Measurements from ENCODE around the gene REEP1.

REEP1 gene, protein sequence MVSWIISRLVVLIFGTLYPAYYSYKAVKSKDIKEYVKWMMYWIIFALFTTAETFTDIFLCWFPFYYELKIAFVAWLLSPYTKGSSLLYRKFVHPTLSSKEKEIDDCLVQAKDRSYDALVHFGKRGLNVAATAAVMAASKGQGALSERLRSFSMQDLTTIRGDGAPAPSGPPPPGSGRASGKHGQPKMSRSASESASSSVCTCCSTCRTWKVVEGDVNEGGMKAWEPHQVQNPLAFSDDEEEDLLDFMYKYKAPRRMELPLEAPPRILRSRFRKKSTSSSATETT

DNA sequence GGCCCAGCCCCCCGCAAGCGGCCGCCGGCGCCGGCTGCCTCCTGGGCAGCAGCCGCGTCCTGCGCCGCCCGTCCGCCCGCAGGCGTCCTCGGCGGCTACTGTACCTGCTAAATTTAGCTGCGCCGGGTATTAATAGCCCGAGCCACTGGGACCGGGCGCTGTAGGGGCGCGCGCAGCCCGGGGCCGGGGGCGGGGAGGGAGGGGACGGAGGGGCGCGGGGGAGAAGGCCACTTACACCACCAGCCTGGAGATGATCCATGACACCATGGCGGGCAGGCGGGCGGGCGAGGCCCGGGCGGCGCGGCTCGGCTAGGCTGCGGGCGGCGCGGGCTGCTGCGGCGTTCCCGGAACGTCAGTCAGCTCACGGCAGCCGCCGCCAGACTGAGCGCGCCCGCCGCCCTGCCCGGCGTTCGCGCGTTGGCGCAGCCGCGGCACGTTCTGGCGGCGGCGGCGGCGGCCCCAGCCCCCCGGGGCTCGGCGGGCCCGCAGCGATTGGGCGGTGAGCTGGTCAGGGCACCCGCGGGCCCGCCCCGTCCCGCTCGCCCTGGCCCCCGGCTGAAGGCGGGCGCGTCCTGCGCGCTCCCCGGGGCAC is at the start of gene REEP1:
Gene REEP1, minus strand, starts transcription at position 383 of the 592 bp plus-strand sequence. Its CDS starts 116 bp downstream, at position 267.
- in situ Hi-C loops (cut with HindIII; ENCODE audit: low sequenced_read_pairs): no loop called here
- peak within 1 kb of the TSS; percentile 33 for H3K4me3 ChIP-seq (ENCODE audit: low read depth, low read length)
- DNase-seq (ENCODE audit: low read depth): no peak
- TF ChIP-seq, protein P1, sequence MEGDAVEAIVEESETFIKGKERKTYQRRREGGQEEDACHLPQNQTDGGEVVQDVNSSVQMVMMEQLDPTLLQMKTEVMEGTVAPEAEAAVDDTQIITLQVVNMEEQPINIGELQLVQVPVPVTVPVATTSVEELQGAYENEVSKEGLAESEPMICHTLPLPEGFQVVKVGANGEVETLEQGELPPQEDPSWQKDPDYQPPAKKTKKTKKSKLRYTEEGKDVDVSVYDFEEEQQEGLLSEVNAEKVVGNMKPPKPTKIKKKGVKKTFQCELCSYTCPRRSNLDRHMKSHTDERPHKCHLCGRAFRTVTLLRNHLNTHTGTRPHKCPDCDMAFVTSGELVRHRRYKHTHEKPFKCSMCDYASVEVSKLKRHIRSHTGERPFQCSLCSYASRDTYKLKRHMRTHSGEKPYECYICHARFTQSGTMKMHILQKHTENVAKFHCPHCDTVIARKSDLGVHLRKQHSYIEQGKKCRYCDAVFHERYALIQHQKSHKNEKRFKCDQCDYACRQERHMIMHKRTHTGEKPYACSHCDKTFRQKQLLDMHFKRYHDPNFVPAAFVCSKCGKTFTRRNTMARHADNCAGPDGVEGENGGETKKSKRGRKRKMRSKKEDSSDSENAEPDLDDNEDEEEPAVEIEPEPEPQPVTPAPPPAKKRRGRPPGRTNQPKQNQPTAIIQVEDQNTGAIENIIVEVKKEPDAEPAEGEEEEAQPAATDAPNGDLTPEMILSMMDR (IDR thresholded peaks at IDR 0.05; ENCODE audit: low read depth, low read length, missing control alignments): no peak

DNA sequence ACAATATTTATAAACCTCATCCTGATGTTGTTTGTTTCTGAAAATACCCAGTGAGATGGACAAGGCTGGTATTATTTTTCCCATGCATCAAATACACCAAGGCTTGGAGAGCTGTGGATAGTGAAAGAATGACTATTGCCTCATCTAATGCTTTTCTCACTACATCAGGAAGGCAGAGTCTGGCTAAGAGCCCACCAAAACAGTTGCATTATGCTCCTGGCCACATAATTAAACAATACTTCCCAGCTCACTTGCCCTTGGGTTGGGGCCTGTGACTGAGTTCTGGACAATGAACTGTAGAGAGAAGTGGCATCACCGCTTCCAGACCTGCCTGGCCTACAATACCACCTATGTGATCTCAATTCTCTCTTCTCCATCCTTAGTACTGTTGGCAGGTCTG is 46.4 kb upstream of the REEP1 start:
- in situ Hi-C loops (cut with HindIII; ENCODE audit: low sequenced_read_pairs): loop anchor here (5.0 to 25.0 kb wide), 2 partner anchors 82 to 172 kb away; no protein-coding TSS in a partner anchor
- no peak overlapping the region for H3K4me3 ChIP-seq (ENCODE audit: low read depth, low read length)
- peak; percentile 61 for DNase-seq (ENCODE audit: low read depth)
- TF ChIP-seq, protein P1 (IDR thresholded peaks at IDR 0.05; ENCODE audit: low read depth, low read length, missing control alignments): no peak

DNA sequence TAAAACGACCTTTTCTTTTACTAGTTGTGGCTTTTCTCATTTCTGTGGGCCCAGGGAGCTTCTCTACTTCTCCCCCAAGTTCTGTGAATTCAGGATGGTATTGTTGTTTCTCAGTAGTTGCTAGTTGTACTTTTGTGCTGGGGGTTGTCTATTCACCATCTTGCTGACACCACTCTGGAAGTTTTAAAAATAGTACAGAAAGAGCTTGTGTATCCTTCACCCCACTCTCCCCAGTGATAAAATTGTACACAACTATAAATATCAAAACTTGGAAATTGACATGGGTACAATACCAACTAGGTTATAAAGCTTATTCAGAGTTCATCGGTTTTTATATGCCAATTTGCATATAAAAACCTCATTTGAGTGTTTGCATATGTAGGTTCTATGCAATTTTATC is 45.3 kb upstream of the REEP1 start:
- TF ChIP-seq, protein P1 (IDR thresholded peaks at IDR 0.05; ENCODE audit: low read depth, low read length, missing control alignments): no peak

DNA sequence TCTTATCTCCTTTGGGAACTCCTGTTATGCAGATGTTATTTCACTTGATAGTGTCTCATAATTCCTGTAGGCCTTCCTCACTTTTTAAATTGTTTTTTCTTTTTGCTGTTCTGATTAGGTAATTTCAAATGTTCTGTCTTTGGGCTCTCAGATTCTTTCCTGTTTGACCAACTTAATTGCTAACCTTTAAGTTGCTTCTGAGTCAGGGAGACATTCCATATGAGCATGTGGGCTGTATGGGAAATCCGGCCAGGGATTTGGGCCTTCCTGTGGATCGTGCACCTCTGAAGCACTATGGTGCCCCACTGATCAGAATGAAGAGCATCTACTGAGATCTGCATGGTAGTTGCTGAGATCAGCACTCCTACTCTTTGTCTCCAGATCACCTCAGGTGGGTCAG is 44.7 kb upstream of the REEP1 start:
- no peak for DNase-seq (ENCODE audit: low read depth)
- TF ChIP-seq, protein P1 (IDR thresholded peaks at IDR 0.05; ENCODE audit: low read depth, low read length, missing control alignments): no peak
- H3K4me3 ChIP-seq (ENCODE audit: low read depth, low read length): no peak overlapping the region
- in situ Hi-C loops (cut with HindIII; ENCODE audit: low sequenced_read_pairs): loop anchor here (5.0 to 25.0 kb wide), 2 partner anchors 80 to 170 kb away; no protein-coding TSS in a partner anchor

More for the DNA sequence above, 45.3 kb upstream of the REEP1 start:
- DNase-seq (ENCODE audit: low read depth): no peak
- H3K4me3 ChIP-seq (ENCODE audit: low read depth, low read length): no peak overlapping the region
- in situ Hi-C loops (cut with HindIII; ENCODE audit: low sequenced_read_pairs): loop anchor here (5.0 to 25.0 kb wide), 2 partner anchors 80 to 170 kb away; no protein-coding TSS in a partner anchor

DNA sequence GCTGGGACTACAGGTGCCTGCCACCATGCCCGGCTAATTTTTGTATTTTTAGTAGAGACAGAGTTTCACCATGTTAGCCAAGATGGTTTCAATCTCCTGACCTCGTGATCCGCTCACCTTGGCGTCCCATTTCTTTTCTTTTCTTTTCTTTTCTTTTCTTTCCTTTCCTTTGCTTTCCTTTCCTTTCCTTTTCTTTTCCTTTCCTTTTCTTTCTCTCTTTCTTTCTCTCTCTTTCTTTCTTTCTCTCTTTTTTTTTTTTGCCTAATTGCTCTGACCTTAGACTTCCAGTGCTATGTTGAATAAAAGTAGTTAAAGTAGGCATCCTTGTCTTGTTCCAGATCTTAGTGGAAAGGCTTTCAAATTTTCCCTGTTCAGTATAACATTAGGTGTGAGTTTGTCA is 41.0 kb upstream of the REEP1 start:
- H3K4me3 ChIP-seq (ENCODE audit: low read depth, low read length): no peak overlapping the region
- DNase-seq (ENCODE audit: low read depth): no peak
- in situ Hi-C loops (cut with HindIII; ENCODE audit: low sequenced_read_pairs): loop anchor here (25.0 kb wide), 1 partner anchor 166 kb away; no protein-coding TSS in a partner anchor
- TF ChIP-seq, protein P1 (IDR thresholded peaks at IDR 0.05; ENCODE audit: low read depth, low read length, missing control alignments): no peak

DNA sequence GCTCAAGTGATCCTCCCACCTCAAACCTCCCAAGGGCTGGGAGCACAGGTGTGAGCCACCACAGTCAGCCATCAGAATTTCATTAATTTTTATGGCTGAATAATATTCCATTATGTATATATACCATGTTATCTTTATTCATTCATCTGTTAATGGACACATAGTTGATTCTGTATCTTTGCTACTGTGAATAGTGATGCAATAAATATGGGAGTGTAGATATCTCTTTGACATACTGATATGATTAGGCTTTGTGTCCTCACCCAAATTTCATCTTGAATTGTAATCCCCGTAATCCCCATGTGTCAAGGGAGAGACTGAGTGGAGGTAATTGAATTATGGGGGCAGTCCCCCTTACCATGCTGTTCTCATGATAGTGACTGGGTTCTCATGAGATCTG is 38.2 kb upstream of the REEP1 start:
- in situ Hi-C loops (cut with HindIII; ENCODE audit: low sequenced_read_pairs): loop anchor here (25.0 kb wide), 1 partner anchor 163 kb away; no protein-coding TSS in a partner anchor
- TF ChIP-seq, protein P1 (IDR thresholded peaks at IDR 0.05; ENCODE audit: low read depth, low read length, missing control alignments): no peak
- H3K4me3 ChIP-seq (ENCODE audit: low read depth, low read length): no peak overlapping the region
- DNase-seq (ENCODE audit: low read depth): no peak
